ENCODE data around the gene GIPC2. TPM values are rescaled to one million over a fixed set of nuclear protein-coding genes. Genes with fewer than 3 reads are reported as not detected.
"Not testable (repeated sequence)": the region's sequence is repeated elsewhere in the genome, so short reads cannot be mapped to it uniquely, and the experiment has no call there.

GIPC2 gene
- total RNA-seq, 1 experiment from 2014 or later = not detected

- no peak for DNase-seq (ENCODE audit: low read depth)
- in situ Hi-C loops (cut with HindIII; ENCODE audit: low pct_unique_long_range_greater_than_20kb, low sequenced_read_pairs) = no loop called here
Observed at GRCh38 chr1:78055565-78056132, 9.9 kb downstream of the GIPC2 start.

GRCh38 chr1:78058670-78059069, 12.9 kb downstream of the GIPC2 start:
- in situ Hi-C loops (cut with HindIII; ENCODE audit: low pct_unique_long_range_greater_than_20kb, low sequenced_read_pairs) = no loop called here
- DNase-seq (ENCODE audit: low read depth) = no peak

- no peak for DNase-seq (ENCODE audit: low read depth)
- in situ Hi-C loops (cut with HindIII; ENCODE audit: low pct_unique_long_range_greater_than_20kb, low sequenced_read_pairs) = no loop called here
Observed at GRCh38 chr1:78060857-78061563, 15.2 kb downstream of the GIPC2 start.

DNA sequence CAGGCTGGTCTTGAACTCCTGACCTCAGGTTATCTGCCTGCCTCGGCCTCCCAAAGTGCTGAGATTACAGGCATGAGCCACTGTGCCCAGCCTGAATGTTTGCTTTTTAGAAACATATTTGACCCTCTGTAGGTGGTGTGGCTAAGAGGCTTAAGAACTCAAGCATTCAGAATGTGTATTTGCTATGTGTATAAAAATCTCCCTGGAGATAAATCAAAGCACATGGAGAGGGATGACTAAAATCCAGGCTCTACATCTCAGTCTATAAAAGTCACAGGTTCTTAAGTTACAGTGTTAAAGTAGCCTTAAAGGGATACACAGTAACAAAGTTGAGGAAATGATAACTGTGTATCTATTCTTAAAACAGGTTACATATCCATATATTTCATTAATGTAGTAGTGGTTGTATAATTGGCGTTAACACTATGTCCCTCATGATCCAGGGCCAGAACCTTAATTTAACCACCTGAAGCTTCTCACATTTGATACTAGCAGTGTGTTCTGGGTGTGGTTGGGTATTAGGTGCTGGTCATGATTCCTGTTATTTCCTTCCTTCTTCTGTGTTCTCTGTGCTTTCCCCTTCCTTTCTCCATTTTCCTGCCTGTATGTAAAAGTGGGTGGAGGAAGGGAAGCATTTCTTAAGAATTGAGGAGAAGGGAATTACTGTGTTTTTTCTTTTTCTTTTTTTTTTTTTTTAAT, 16.2 kb downstream of the GIPC2 start:
- no peak for DNase-seq (ENCODE audit: low read depth)
- in situ Hi-C loops (cut with HindIII; ENCODE audit: low pct_unique_long_range_greater_than_20kb, low sequenced_read_pairs) = no loop called here

GRCh38 chr1:78064886-78065285, 19.1 kb downstream of the GIPC2 start:
- in situ Hi-C loops (cut with HindIII; ENCODE audit: low pct_unique_long_range_greater_than_20kb, low sequenced_read_pairs) = not testable (repeated sequence)

GRCh38 chr1:78068681-78069283, 23.0 kb downstream of the GIPC2 start:
- in situ Hi-C loops (cut with HindIII; ENCODE audit: low pct_unique_long_range_greater_than_20kb, low sequenced_read_pairs) = no loop called here

More at GRCh38 chr1:78064886-78065285, 19.1 kb downstream of the GIPC2 start:
- DNase-seq (ENCODE audit: low read depth) = not testable (repeated sequence)

GRCh38 chr1:78069784-78070183, 24.0 kb downstream of the GIPC2 start:
- in situ Hi-C loops (cut with HindIII; ENCODE audit: low pct_unique_long_range_greater_than_20kb, low sequenced_read_pairs) = no loop called here
- no peak for DNase-seq (ENCODE audit: low read depth)

More at GRCh38 chr1:78068681-78069283, 23.0 kb downstream of the GIPC2 start:
- DNase-seq (ENCODE audit: low read depth) = no peak

GRCh38 chr1:78070210-78070609, 24.4 kb downstream of the GIPC2 start:
- in situ Hi-C loops (cut with HindIII; ENCODE audit: low pct_unique_long_range_greater_than_20kb, low sequenced_read_pairs) = no loop called here
- no peak for DNase-seq (ENCODE audit: low read depth)

GRCh38 chr1:78070758-78071157, 25.0 kb downstream of the GIPC2 start:
- DNase-seq (ENCODE audit: low read depth) = peak; percentile 39
- in situ Hi-C loops (cut with HindIII; ENCODE audit: low pct_unique_long_range_greater_than_20kb, low sequenced_read_pairs) = no loop called here

- in situ Hi-C loops (cut with HindIII; ENCODE audit: low pct_unique_long_range_greater_than_20kb, low sequenced_read_pairs) = no loop called here
- DNase-seq (ENCODE audit: low read depth) = no peak
Observed at GRCh38 chr1:78071696-78072095, 25.9 kb downstream of the GIPC2 start.

- in situ Hi-C loops (cut with HindIII; ENCODE audit: low pct_unique_long_range_greater_than_20kb, low sequenced_read_pairs) = no loop called here
- DNase-seq (ENCODE audit: low read depth) = no peak
Observed at GRCh38 chr1:78072216-78072615, 26.4 kb downstream of the GIPC2 start.

- in situ Hi-C loops (cut with HindIII; ENCODE audit: low pct_unique_long_range_greater_than_20kb, low sequenced_read_pairs) = no loop called here
- no peak for DNase-seq (ENCODE audit: low read depth)
Observed at GRCh38 chr1:78073441-78073840, 27.7 kb downstream of the GIPC2 start.

DNA sequence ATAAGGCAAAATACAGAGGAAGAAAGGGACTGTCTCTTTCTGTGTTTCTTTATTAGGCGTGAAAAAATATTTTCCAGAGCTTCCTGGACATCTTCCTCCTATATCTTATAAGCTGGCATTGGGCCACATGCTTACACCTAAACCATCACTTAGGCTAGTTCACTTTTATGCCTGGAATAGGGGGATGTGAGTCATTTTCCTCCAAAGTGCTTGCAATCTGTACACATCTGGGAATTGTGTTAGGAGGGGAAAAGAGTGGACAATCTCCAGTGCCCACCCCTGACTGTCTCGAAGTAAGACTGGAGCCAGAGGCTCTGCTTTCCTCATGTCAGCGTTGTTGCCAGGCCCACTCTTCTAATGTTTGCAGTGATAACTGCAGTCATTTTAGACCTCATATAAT, 29.9 kb downstream of the GIPC2 start:
- no peak for DNase-seq (ENCODE audit: low read depth)
- in situ Hi-C loops (cut with HindIII; ENCODE audit: low pct_unique_long_range_greater_than_20kb, low sequenced_read_pairs) = no loop called here

GRCh38 chr1:78078358-78078757, 32.6 kb downstream of the GIPC2 start:
- in situ Hi-C loops (cut with HindIII; ENCODE audit: low pct_unique_long_range_greater_than_20kb, low sequenced_read_pairs) = no loop called here
- DNase-seq (ENCODE audit: low read depth) = no peak

- DNase-seq (ENCODE audit: low read depth) = no peak
- in situ Hi-C loops (cut with HindIII; ENCODE audit: low pct_unique_long_range_greater_than_20kb, low sequenced_read_pairs) = no loop called here
Observed at GRCh38 chr1:78079580-78079979, 33.8 kb downstream of the GIPC2 start.

- DNase-seq (ENCODE audit: low read depth) = no peak
Observed at GRCh38 chr1:78080767-78081166, 35.0 kb downstream of the GIPC2 start.

GRCh38 chr1:78081980-78082860, 36.5 kb downstream of the GIPC2 start:
- in situ Hi-C loops (cut with HindIII; ENCODE audit: low pct_unique_long_range_greater_than_20kb, low sequenced_read_pairs) = no loop called here
- DNase-seq (ENCODE audit: low read depth) = no peak

More at GRCh38 chr1:78080767-78081166, 35.0 kb downstream of the GIPC2 start:
- in situ Hi-C loops (cut with HindIII; ENCODE audit: low pct_unique_long_range_greater_than_20kb, low sequenced_read_pairs) = no loop called here

DNA sequence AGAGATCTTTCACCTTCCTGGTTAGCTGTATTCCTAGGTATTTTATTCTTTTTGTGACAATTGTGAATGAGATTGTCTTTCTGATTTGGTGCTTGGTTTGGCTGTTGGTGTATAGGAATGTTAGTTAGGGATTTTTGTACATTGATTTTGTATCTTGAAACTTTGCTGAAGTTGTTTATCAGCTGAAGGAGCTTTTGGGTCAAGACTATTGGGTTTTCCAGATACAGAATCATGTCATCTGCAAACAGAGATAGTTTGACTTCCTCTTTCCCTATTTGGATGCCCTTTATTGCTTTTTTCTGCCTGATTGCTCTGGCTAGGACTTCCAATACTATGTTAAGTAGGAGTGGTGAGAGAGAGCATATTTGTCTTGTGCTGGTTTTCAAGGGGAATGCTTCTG, 38.9 kb downstream of the GIPC2 start:
- in situ Hi-C loops (cut with HindIII; ENCODE audit: low pct_unique_long_range_greater_than_20kb, low sequenced_read_pairs); DNase-seq (ENCODE audit: low read depth): not testable (repeated sequence)

Measured in Caki2 (cell line).